GM12875 (cell line): Measurements from ENCODE around the gene GTPBP8.
"Not testable (repeated sequence)": the region's sequence is repeated elsewhere in the genome, so short reads cannot be mapped to it uniquely, and the experiment has no call there.

Experiments
- H3K4me3 ChIP-seq: one replicate; pipeline ENCODE4 v1.5.1; 2011; ENCODE audit warnings: low read depth, low read length, control low read depth
- CTCF ChIP-seq: IDR thresholded peaks from 2 replicates; pipeline ENCODE4 v1.5.1; 2011; ENCODE audit warnings: low read depth, mild to moderate bottlenecking, control low read depth, inconsistent platforms, low read length, moderate library complexity, borderline replicate concordance; ENCODE audit not compliant: insufficient read depth

Gene GTPBP8

GRCh38 chr3:113038328-113038727 lies 47.5 kb downstream of the GTPBP8 start:
- no peak overlapping the region for H3K4me3 ChIP-seq
- no peak for TF ChIP-seq CTCF

GRCh38 chr3:113039546-113039945 lies 48.8 kb downstream of the GTPBP8 start:
- H3K4me3 ChIP-seq, result no peak overlapping the region
- no peak for TF ChIP-seq CTCF

DNA sequence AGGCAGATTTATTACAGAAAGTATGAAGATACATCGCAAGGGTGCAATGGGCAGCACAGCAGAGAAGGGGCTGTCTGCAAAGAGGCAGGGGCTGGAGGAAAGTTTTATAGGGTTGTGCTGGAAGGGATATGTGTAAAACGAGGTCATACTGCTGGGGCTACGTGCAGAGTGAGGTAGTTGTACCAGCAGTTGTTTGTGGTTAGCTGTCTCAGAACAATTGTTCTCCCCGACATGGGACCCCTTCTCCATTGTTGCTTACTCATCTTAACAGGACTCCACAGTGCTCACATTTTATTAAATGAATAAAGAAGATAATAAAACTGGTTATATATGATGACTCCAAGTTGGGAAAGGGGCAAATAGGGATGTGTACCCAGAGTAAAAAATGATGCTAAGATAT lies 49.4 kb downstream of the GTPBP8 start:
- TF ChIP-seq CTCF, result no peak

DNA sequence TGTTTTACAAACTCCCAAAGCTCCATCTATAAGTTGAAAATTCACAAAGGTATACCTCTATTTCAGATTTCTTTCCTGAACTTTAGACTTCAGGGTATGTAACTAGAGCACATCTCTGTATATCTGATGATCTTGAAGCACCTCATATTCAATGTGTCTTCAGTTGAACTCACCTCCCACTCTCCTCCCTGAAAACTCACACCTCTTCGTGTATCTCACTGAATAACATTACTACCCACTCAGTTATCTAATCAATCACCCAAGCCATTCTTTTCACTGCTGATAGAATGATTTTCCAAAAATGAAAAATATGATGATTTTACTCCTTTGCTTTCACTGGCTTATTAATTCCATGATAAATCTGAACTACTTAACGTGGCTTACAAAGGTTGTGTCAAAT lies 52.9 kb downstream of the GTPBP8 start:
- H3K4me3 ChIP-seq, result no peak overlapping the region
- TF ChIP-seq CTCF, result no peak

More for the DNA sequence above, 49.4 kb downstream of the GTPBP8 start:
- H3K4me3 ChIP-seq, result no peak overlapping the region

DNA sequence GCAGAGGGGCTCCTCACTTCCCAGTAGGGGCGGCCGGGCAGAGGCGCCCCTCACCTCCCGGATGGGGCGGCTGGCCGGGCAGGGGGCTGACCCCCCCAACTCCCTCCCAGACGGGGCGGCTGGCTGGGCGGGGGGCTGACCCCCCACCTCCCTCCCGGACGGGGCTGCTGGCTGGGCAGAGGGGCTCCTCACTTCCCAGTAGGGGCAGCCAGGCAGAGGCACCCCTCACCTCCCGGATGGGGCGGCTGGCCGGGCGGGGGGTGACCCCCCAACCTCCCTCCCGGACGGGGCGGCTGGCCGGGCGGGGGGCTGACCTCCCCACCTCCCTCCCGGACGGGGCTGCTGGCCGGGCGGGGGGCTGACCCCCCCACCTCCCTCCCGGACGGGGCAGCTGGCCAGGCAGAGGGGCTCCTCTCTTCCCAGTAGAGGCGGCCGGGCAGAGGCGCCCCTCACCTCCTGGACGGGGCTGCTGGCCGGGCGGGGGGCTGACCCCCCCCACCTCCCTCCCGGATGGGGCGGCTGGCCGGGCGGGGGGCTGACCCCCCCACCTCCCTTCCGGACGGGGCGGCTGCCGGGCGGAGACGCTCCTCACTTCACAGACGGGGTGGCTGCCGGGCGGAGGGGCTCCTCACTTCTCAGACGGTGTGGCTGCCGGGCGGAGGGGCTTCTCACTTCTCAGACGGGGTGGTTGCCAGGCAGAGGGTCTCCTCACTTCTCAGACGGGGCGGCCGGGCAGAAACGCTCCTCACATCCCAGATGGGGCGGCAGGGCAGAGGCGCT lies 55.6 kb downstream of the GTPBP8 start:
- H3K4me3 ChIP-seq, result not testable (repeated sequence)

- peak; percentile 67 for TF ChIP-seq CTCF
- H3K4me3 ChIP-seq, result no peak overlapping the region
Observed at GRCh38 chr3:113051302-113051711, 60.5 kb downstream of the GTPBP8 start.
